Measurements from ENCODE around the gene LONRF3.

DNA sequence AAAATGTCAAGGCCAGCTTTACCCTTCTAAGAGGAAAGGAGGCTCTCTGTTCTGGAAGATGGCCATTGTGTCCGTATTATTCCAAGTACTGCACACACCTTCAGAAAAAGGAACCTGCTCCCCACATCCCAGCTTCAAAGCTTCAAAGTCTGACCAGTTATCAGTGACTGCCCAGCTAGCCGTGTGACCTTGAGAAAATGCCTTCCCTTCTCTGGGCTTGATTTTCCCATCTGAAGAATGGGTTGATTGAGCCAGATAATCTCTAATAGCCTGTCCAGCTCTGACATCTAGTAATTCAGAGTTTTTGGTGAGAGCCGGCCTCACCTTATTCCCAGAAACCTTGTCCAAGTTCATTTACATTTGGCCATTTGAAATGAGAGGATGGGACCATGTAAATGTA is 3.0 kb downstream of the LONRF3 start:
- TF ChIP-seq POLR2A (IDR thresholded peaks at IDR 0.05; ENCODE audit: low read depth, low read length) (no peak), POLR2AphosphoS5 (IDR thresholded peaks at IDR 0.05; ENCODE audit: low read depth, low read length) (no peak), TAF1 (IDR thresholded peaks at IDR 0.05; ENCODE audit: low read depth, low read length) (no peak)

All from GM12891 (cell line).